ENCODE measurements around the gene GABRR2.

DNA sequence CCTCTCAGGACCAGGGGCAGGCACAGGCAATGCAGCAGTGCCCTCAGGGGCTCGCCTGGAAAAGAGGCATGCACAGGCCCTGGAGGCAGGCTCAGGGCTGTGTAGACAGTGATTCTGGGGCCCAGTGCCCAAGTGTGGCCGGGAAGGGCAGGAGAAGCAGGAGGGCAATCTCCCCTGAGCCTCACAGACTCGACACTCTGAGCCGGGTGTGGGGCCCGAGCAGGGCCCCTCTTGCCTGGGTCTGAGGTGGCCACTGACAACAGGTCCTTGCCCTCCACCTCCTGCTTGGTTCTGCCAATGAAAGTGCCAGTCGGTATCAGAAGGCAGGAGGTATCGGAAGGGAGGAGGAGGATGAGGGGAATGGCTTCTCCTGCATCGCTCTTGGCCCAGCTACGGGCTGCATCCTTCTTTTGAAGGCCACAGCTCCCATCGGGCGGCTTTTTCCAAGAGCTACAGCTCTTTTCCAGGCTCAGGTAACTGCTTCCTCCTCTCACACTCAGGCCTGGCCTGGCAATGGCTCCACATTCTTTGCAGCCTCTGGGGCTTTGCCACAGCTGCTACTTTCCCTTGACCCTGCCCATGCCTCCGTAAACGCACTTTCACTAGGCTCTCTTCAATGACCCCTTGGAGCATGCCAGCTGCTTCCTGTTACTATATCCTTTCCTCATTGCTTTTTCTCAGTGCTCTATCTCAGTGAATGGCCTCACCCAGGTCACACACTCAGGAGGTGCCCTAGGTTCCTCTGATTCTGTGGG lies 24.5 kb downstream of the GABRR2 start:
- TF ChIP-seq ELF4 (IDR thresholded peaks at IDR 0.05): no peak
- no peak for TF ChIP-seq NFRKB (IDR thresholded peaks at IDR 0.05)
- no peak for TF ChIP-seq TARDBP (IDR thresholded peaks at IDR 0.05)
- no peak for TF ChIP-seq L3MBTL2 (conservative IDR thresholded peaks at IDR 0.05)
- TF ChIP-seq SUZ12 (IDR thresholded peaks at IDR 0.05): no peak
- TF ChIP-seq BHLHE40 (IDR thresholded peaks at IDR 0.05; ENCODE audit: borderline replicate concordance): no peak
- TF ChIP-seq FOXK2 (IDR thresholded peaks at IDR 0.05): no peak
- no peak for TF ChIP-seq SP1 (IDR thresholded peaks at IDR 0.05)
- TF ChIP-seq FOXM1 (IDR thresholded peaks at IDR 0.05; ENCODE audit: borderline replicate concordance): no peak
- TF ChIP-seq ZNF384 (IDR thresholded peaks at IDR 0.05): no peak
- TF ChIP-seq HDGF (IDR thresholded peaks at IDR 0.05; ENCODE audit: borderline replicate concordance): no peak
- no peak for TF ChIP-seq ARNT (IDR thresholded peaks at IDR 0.05)
- TF ChIP-seq LEF1 (IDR thresholded peaks at IDR 0.05; ENCODE audit: borderline replicate concordance): no peak
- TF ChIP-seq, protein P1, sequence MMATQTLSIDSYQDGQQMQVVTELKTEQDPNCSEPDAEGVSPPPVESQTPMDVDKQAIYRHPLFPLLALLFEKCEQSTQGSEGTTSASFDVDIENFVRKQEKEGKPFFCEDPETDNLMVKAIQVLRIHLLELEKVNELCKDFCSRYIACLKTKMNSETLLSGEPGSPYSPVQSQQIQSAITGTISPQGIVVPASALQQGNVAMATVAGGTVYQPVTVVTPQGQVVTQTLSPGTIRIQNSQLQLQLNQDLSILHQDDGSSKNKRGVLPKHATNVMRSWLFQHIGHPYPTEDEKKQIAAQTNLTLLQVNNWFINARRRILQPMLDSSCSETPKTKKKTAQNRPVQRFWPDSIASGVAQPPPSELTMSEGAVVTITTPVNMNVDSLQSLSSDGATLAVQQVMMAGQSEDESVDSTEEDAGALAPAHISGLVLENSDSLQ (IDR thresholded peaks at IDR 0.05): no peak

Measured in HEK293T (cell line).